Mucosa of descending colon (tissue), 3 donors: ENCODE data around the gene CDK5RAP3. TPM values are rescaled to one million over a fixed set of nuclear protein-coding genes. Genes with fewer than 3 reads are reported as not detected.
A peak's percentile ranks its signal among the peaks of the same experiment; 100 is the strongest.

Experiments
- ATAC-seq: fragments of 200-7000 bp; cut with Tn5 transposase; one replicate; pipeline ENCODE4 v1.9.1; 2020; ENCODE audit warnings: mild to moderate bottlenecking, moderate library complexity
- DNase-seq, 3 donors: peaks; one replicate each; pipeline ENCODE4 v3.0.0-alpha.2; 2020
- H3K36me3 ChIP-seq: fragments of 200-600 bp; one replicate; pipeline ENCODE4 v1.8.0; 2021; ENCODE audit warnings: low read depth, mild to moderate bottlenecking
- H3K4me1 ChIP-seq: fragments of 200-600 bp; one replicate; pipeline ENCODE4 v1.8.0; 2021; ENCODE audit warnings: low read depth, mild to moderate bottlenecking
- H3K4me3 ChIP-seq: fragments of 200-600 bp; one replicate; pipeline ENCODE4 v1.8.0; 2021; ENCODE audit warnings: mild to moderate bottlenecking
- H3K9me3 ChIP-seq: fragments of 200-600 bp; one replicate; pipeline ENCODE4 v1.8.0; 2021; ENCODE audit warnings: mild to moderate bottlenecking
- intact Hi-C, 2 donors: fragments of 100-400 bp; cut with DNase I in 1 of 2; cut with micrococcal nuclease in 1 of 2; formaldehyde crosslinking; loops; one replicate each; pipeline versions ENCODE4 v1.11.0 to v1.11.1; 2022; cut with DNase I, micrococcal nuclease
- total RNA-seq, 3 donors: library from RNA; stranded (reverse); fragmentation: NEBNext Ultra II Directional in 2 of 3; extraction: Animal tissue kit (Norgen Biotek cat#: 25700) in 2 of 3; gene quantifications; one replicate each; pipeline versions ENCODE4 v1.2.1 to v1.2.4, GENCODE V29; 2021 to 2023
- TF ChIP-seq, protein P1 (sequence below): fragments of 200-600 bp; IDR thresholded peaks from one replicate; pipeline ENCODE4 v1.8.0; 2022; ENCODE audit warnings: antibody characterized with exemption, mild to moderate bottlenecking
- donor health status: DM: no; HTN: no; CAD: no; lungs with moderate emphysema.
- donor health status: DM: no; HTN: no; CAD: no.
- donor health status: DM: no; HTN: yes; CAD: no.

The CDK5RAP3 gene
- total RNA-seq, 3 donors from 2014 or later = 136 to 215 (median 163) TPM

DNA sequence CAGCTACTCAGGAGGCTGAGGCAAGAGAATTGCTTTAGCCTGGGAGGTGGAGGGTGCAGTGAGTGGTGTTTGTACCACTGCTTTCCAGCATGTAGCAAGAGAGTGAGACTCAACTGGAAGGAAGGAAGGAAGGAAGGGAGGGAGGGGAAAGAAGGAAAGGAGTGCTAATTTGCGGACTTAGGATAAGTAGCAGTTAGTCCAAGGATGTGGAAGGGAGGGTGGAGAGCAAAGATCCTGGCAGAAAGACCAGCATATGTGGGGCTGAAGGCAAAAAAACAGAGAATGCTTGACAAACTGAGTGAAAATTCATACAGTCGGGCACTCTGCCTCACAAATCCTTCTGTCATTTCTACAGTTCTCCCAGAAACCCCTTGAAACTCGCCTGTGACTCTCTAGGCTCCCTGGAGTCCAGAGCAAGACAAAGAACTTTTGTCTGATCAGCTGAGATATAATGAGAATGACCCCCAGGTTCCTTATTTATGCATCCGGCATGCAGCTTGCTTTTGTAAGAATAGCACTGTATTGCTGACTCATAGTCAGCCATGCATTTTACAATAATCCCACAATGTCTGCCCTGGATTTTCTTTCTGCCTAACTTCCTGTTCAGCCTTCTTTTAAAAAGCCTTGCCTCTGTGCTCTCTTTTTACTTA is 31.5 kb downstream of the CDK5RAP3 start:
- ATAC-seq = peak; percentile 75
- TF ChIP-seq, protein P1, sequence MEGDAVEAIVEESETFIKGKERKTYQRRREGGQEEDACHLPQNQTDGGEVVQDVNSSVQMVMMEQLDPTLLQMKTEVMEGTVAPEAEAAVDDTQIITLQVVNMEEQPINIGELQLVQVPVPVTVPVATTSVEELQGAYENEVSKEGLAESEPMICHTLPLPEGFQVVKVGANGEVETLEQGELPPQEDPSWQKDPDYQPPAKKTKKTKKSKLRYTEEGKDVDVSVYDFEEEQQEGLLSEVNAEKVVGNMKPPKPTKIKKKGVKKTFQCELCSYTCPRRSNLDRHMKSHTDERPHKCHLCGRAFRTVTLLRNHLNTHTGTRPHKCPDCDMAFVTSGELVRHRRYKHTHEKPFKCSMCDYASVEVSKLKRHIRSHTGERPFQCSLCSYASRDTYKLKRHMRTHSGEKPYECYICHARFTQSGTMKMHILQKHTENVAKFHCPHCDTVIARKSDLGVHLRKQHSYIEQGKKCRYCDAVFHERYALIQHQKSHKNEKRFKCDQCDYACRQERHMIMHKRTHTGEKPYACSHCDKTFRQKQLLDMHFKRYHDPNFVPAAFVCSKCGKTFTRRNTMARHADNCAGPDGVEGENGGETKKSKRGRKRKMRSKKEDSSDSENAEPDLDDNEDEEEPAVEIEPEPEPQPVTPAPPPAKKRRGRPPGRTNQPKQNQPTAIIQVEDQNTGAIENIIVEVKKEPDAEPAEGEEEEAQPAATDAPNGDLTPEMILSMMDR = no peak
- no peaks in the 10 kb centered on the region for H3K4me1 ChIP-seq
- no peak for DNase-seq
- no peaks in the 10 kb centered on the region for H3K36me3 ChIP-seq
- H3K9me3 ChIP-seq = no peaks in the 10 kb centered on the region
- H3K4me3 ChIP-seq = no peak overlapping the region
- intact Hi-C loops = no loop called here

DNA sequence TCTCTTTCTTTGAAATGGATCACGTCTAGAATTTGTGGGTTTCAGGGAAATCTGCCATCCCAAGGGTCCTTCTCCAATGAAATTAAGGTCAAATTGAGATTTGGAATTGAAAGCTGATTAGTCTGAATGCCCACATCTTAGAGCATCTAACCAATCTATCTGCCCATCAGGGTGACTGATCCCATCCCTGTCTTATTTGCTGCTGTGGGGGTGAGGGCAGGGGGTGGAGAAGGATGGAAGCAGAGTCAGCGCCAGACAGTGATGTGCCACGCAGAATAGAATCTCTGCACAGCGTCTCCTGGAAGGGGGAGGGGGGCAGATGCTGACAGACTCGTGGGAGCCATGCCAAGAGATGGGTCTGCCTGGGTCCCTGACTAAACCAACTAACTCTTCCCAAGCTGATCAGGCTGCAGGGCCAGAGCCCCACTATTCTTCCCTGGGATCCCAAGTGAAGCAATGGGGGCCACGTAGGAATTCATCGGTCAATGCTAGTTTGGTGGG is 32.1 kb downstream of the CDK5RAP3 start:
- Histone ChIP-seq H3K4me1 (no peaks in the 10 kb centered on the region), H3K9me3 (no peaks in the 10 kb centered on the region), H3K36me3 (no peaks in the 10 kb centered on the region), H3K4me3 (no peak overlapping the region)
- ATAC-seq (no peak), DNase-seq (no peak)
- intact Hi-C loops = no loop called here
- TF ChIP-seq, protein P1 = no peak

DNA sequence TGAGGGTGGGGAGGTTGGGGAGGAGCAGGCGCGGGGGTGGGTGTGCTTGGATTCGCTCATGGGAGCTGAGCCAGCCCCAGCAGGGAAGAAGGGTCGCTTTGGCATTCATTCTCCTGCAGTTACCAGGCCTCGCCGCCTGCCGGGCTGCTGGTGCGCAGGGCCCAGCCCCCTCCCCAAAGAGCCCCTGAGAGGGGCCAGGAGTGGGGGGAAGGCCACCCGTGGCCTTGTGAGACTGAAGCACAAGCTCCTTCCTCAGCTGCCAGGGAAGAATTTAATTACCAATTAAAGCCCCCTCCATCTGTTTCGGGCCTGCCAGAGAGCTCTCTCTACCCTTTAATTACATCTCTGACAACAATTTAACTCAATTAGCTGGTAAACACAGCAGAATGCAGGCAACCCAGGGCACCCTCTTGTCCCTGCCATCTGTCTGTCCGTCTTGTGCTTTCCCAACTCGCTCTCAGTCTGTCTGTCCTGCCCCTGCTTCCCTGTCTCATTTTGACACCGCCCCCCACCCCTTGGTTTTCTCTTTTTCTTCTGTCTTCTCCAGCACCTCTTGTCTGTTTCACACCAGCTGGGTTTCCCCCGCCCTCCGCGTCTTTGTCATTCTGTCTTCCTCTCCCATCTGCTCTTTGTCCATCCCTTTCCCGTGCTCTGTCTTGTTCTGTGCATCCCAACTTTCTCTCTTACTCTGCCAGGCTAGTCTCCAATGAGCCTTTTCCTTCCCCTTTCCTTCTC is 32.7 kb downstream of the CDK5RAP3 start:
- Histone ChIP-seq H3K4me3 (no peak overlapping the region), H3K4me1 (no peaks in the 10 kb centered on the region), H3K36me3 (no peaks in the 10 kb centered on the region), H3K9me3 (no peaks in the 10 kb centered on the region)
- TF ChIP-seq, protein P1 = no peak
- ATAC-seq = no peak
- DNase-seq = no peak
- intact Hi-C loops = no loop called here

DNA sequence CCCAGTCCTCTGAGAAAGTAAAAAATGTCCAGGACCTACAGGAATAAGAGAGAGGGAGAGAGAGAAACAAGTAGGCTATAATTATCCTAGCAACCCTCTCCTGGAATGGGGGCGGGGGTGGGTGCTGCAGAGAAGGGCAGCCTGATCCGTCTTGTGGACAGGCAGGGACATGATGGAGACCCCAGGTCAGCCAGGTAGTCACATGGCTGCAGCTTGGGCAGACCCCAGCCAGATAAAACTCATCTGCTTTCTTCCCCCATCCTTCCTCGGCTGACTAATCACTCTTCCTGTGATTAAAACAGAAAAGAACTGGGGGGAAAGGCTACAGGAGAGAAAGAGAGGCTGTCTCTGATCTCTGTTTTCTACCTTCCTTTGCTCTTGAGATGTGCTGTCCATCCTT is 34.1 kb downstream of the CDK5RAP3 start:
- intact Hi-C loops = no loop called here
- no peak for DNase-seq
- TF ChIP-seq, protein P1 = no peak

DNA sequence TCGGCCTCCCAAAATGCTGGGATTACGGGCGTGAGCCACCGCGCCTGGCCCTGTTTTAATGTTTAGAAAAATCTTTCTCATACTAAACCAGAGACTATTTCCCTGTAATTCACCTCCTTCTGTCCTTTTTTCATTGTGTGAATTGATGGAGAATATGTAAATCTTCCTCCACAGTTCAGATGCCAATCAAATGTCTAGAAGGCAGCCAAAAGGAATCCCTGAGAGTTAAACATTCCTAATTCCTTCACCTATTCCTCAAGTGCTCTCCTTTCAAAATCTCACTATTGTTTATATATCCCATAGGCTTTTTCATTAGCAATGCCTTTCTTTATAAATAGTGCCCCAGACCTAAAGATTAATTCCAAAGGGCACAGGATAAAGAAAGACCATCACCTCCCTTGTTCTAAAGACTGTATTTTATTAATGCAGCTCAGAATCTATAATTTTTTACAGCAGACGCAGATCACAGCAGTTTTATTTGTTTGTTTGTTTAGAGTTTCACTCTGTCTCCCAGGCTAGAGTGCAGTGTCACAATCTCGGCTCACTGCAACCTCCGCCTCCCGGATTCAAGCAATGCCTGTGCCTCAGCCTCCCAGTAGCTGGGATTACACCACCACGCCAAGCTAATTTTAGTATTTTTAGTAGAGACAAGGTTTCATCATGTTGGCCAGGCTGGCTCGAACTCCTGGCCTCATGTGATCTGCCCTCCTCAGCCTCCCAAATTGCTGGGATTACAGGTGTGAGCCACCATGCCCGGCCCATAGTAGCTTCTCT is 36.2 kb downstream of the CDK5RAP3 start:
- no peaks in the 10 kb centered on the region for H3K9me3 ChIP-seq
- DNase-seq (no peak), ATAC-seq (no peak)
- no peaks in the 10 kb centered on the region for H3K36me3 ChIP-seq
- H3K4me3 ChIP-seq = no peak overlapping the region
- H3K4me1 ChIP-seq = peaks cover 6% of the 10 kb centered on the region
- TF ChIP-seq, protein P1 = no peak
- intact Hi-C loops = no loop called here

More for the DNA sequence above, 34.1 kb downstream of the CDK5RAP3 start:
- Histone ChIP-seq H3K9me3 (no peaks in the 10 kb centered on the region), H3K36me3 (no peaks in the 10 kb centered on the region), H3K4me1 (no peaks in the 10 kb centered on the region), H3K4me3 (no peak overlapping the region)
- no peak for ATAC-seq
